GM23248 (cell line): ENCODE data around the gene CCDC201. TPM values are rescaled to one million over a fixed set of nuclear protein-coding genes. Genes with fewer than 3 reads are reported as not detected.

Source experiments
- DNase-seq: peaks from one replicate; pipeline ENCODE4 v3.0.0-alpha.2; 2015
- H2AFZ ChIP-seq: fragments of 200-600 bp; sonication (generic); 2 replicates; pipeline ENCODE4 v1.6.1; 2016; ENCODE audit warnings: antibody characterized with exemption
- H3F3A ChIP-seq: fragments of 200-600 bp; sonication (generic); 2 replicates; pipeline ENCODE4 v1.6.1; 2016; ENCODE audit warnings: mild to moderate bottlenecking, antibody characterized with exemption, mixed run types; ENCODE audit not compliant: insufficient read depth
- H3K27ac ChIP-seq: fragments of 200-600 bp; sonication (generic); 2 replicates; pipeline ENCODE4 v1.5.1; 2016; ENCODE audit warnings: mild to moderate bottlenecking
- H3K27me3 ChIP-seq: fragments of 200-600 bp; sonication (generic); replicated peaks from 2 replicates; pipeline ENCODE4 v1.6.1; 2016; ENCODE audit warnings: mild to moderate bottlenecking; ENCODE audit not compliant: insufficient read depth
- H3K36me3 ChIP-seq: fragments of 200-600 bp; sonication (generic); 2 replicates; pipeline ENCODE4 v1.6.1; 2016; ENCODE audit warnings: low read depth, mild to moderate bottlenecking
- H3K4me1 ChIP-seq: fragments of 200-600 bp; sonication (generic); 2 replicates; pipeline ENCODE4 v1.6.1; 2016; ENCODE audit warnings: mild to moderate bottlenecking; ENCODE audit not compliant: insufficient read depth
- H3K4me2 ChIP-seq: fragments of 200-600 bp; sonication (generic); one replicate; pipeline ENCODE4 v1.6.1; 2016; ENCODE audit warnings: mild to moderate bottlenecking; ENCODE audit not compliant: unreplicated experiment
- H3K4me3 ChIP-seq: fragments of 200-600 bp; sonication (generic); 2 replicates; pipeline ENCODE4 v1.5.1; 2016; ENCODE audit warnings: mild to moderate bottlenecking
- H3K79me2 ChIP-seq: fragments of 200-600 bp; sonication (generic); 2 replicates; pipeline ENCODE4 v1.6.1; 2016; ENCODE audit warnings: mild to moderate bottlenecking; ENCODE audit not compliant: insufficient read depth
- H3K9ac ChIP-seq: fragments of 200-600 bp; sonication (generic); 2 replicates; pipeline ENCODE4 v1.6.1; 2016; ENCODE audit warnings: mild to moderate bottlenecking
- H3K9me2 ChIP-seq: fragments of 200-600 bp; sonication (generic); 2 replicates; pipeline ENCODE4 v1.6.1; 2016; ENCODE audit warnings: mixed run types, mild to moderate bottlenecking, moderate library complexity; ENCODE audit not compliant: insufficient read depth
- H3K9me3 ChIP-seq: fragments of 200-600 bp; sonication (generic); one replicate; pipeline ENCODE4 v1.6.1; 2017; ENCODE audit warnings: low read depth
- H4K20me1 ChIP-seq: fragments of 200-600 bp; sonication (generic); 2 replicates; pipeline ENCODE4 v1.6.0; 2016; ENCODE audit not compliant: insufficient read depth
- EZH2 ChIP-seq: fragments of 200-600 bp; sonication (generic); IDR thresholded peaks from 2 replicates; pipeline ENCODE4 v1.6.1; 2018; ENCODE audit warnings: antibody characterized with exemption, mild to moderate bottlenecking; ENCODE audit not compliant: insufficient read depth, poor library complexity, severe bottlenecking
- EZH2phosphoT487 ChIP-seq: fragments of 200-600 bp; sonication (generic); IDR thresholded peaks from 2 replicates; pipeline ENCODE4 v1.6.1; 2018; ENCODE audit warnings: antibody characterized with exemption, moderate library complexity, mild to moderate bottlenecking, low read depth; ENCODE audit not compliant: insufficient read depth
- WGBS, 2 experiments: methylation state at CpG; one replicate each; pipeline ENCODE4 v1.1.6; 2015 to 2017; ENCODE audit warnings: low lambda C conversion rate in 2 of 2, low coverage in 1 of 2; ENCODE audit errors: missing lambda C conversion rate in 2 of 2; 5-methylcytosine and 5-hydroxymethylcytosine counted together
- in situ Hi-C: fragments of 300-500 bp; cut with MboI; formaldehyde crosslinking; loops from 2 replicates; pipeline ENCODE4 v1.15.0; 2020
- polyA plus RNA-seq: library from polyadenylated mRNA; unstranded; fragments of >200 nt; fragmentation: Nextera tagmentation; extraction: Ambion mirVana; gene quantifications from 2 replicates; pipeline ENCODE4 v1.2.1, GENCODE V29; 2016
- total RNA-seq: library from RNA; depleted of rRNA; stranded (reverse); fragments of >200 nt; shearing (Covaris generic); gene quantifications from 2 replicates; pipeline ENCODE4 v1.2.3, GENCODE V29; 2014

Gene CCDC201
- total and polyA plus RNA-seq, 2 experiments from 2014 or later = not detected

- no peak overlapping the region for H3K9ac ChIP-seq
- H3K27ac ChIP-seq = no peak overlapping the region
- no peak overlapping the region for H2AFZ ChIP-seq
- no peaks in the 10 kb centered on the region for H3K9me2 ChIP-seq
- TF ChIP-seq EZH2 (no peak), EZH2phosphoT487 (no peak)
- H3K27me3 ChIP-seq = no peaks in the 10 kb centered on the region; the same call in 1 of the 2 replicates
- no peak overlapping the region for H3K4me2 ChIP-seq
- H3K4me3 ChIP-seq = no peak overlapping the region
- peaks cover 10% of the 10 kb centered on the region for H3K4me1 ChIP-seq
- H3K9me3 ChIP-seq = no peaks in the 10 kb centered on the region
- in situ Hi-C loops = loop anchor here (25.0 kb wide), 2 partner anchors 836 to 1286 kb away; no protein-coding TSS in a partner anchor
- peaks cover 7% of the 10 kb centered on the region; the same call in 1 of the 2 replicates for H3F3A ChIP-seq
- WGBS, 2 experiments = 73 to 85% methylated on average over 1 of the region's 1 CpG
- H3K79me2 ChIP-seq = no peaks in the 10 kb centered on the region
- no peaks in the 10 kb centered on the region for H3K36me3 ChIP-seq
- DNase-seq = no peak
- H4K20me1 ChIP-seq = no peaks in the 10 kb centered on the region
Observed at GRCh38 chr7:45901566-45901965, 28.7 kb upstream of the CCDC201 start.

- Histone ChIP-seq H3K4me1 (peaks cover 14% of the 10 kb centered on the region), H3K9me3 (no peaks in the 10 kb centered on the region), H4K20me1 (no peaks in the 10 kb centered on the region), H3K27me3 (no peaks in the 10 kb centered on the region; the same call in 1 of the 2 replicates), H3K9ac (no peak overlapping the region), H3F3A (peaks cover 7% of the 10 kb centered on the region; the same call in 1 of the 2 replicates), H3K4me3 (no peak overlapping the region), H3K79me2 (no peaks in the 10 kb centered on the region), H3K4me2 (peak overlapping the region; percentile 35), H3K36me3 (no peaks in the 10 kb centered on the region), H3K9me2 (no peaks in the 10 kb centered on the region), H2AFZ (no peak overlapping the region), H3K27ac (no peak overlapping the region)
- 39 to 56% methylated on average over 2 of the region's 2 CpGs for WGBS, 2 experiments
- TF ChIP-seq EZH2 (no peak), EZH2phosphoT487 (no peak)
- in situ Hi-C loops = loop anchor here (25.0 kb wide), 1 partner anchor 1914 kb away; no protein-coding TSS in a partner anchor
- peak; percentile 54 for DNase-seq
Observed at GRCh38 chr7:45898222-45898621, 25.3 kb upstream of the CCDC201 start.

GRCh38 chr7:45897042-45897690 is 24.3 kb upstream of the CCDC201 start:
- peak; percentile 82 for DNase-seq
- H3K36me3 ChIP-seq = no peaks in the 10 kb centered on the region
- no peaks in the 10 kb centered on the region; the same call in 1 of the 2 replicates for H3K27me3 ChIP-seq
- no peak overlapping the region for H3K4me3 ChIP-seq
- H3K9me3 ChIP-seq = no peaks in the 10 kb centered on the region
- peak overlapping the region; percentile 9 for H3K4me2 ChIP-seq
- peaks cover 7% of the 10 kb centered on the region; the same call in 1 of the 2 replicates for H3F3A ChIP-seq
- peaks cover 14% of the 10 kb centered on the region for H3K4me1 ChIP-seq
- H3K79me2 ChIP-seq = no peaks in the 10 kb centered on the region
- H3K9me2 ChIP-seq = no peaks in the 10 kb centered on the region
- H3K27ac ChIP-seq = no peak overlapping the region
- 57 to 84% methylated on average over 1 of the region's 1 CpG for WGBS, 2 experiments
- TF ChIP-seq EZH2phosphoT487 (no peak), EZH2 (no peak)
- no peak overlapping the region for H2AFZ ChIP-seq
- in situ Hi-C loops = loop anchor here (25.0 kb wide), 1 partner anchor 1915 kb away; no protein-coding TSS in a partner anchor
- no peaks in the 10 kb centered on the region for H4K20me1 ChIP-seq
- H3K9ac ChIP-seq = no peak overlapping the region

- peaks cover 14% of the 10 kb centered on the region for H3K4me1 ChIP-seq
- no peak overlapping the region for H3K4me2 ChIP-seq
- no peaks in the 10 kb centered on the region; the same call in 1 of the 2 replicates for H3K27me3 ChIP-seq
- H3K9ac ChIP-seq = no peak overlapping the region
- no peak overlapping the region for H2AFZ ChIP-seq
- no peaks in the 10 kb centered on the region for H4K20me1 ChIP-seq
- H3K36me3 ChIP-seq = no peaks in the 10 kb centered on the region
- peaks cover 10% of the 10 kb centered on the region; the same call in 1 of the 2 replicates for H3F3A ChIP-seq
- H3K9me3 ChIP-seq = no peaks in the 10 kb centered on the region
- no peak for DNase-seq
- in situ Hi-C loops = loop anchor here (25.0 kb wide), 1 partner anchor 1918 kb away; no protein-coding TSS in a partner anchor
- H3K4me3 ChIP-seq = no peak overlapping the region
- no peaks in the 10 kb centered on the region for H3K79me2 ChIP-seq
- H3K27ac ChIP-seq = no peak overlapping the region
- TF ChIP-seq EZH2 (no peak), EZH2phosphoT487 (no peak)
- no peaks in the 10 kb centered on the region for H3K9me2 ChIP-seq
Observed at GRCh38 chr7:45894665-45895062, 21.8 kb upstream of the CCDC201 start.
